ENCODE data around the gene PAQR4.

The PAQR4 gene

DNA sequence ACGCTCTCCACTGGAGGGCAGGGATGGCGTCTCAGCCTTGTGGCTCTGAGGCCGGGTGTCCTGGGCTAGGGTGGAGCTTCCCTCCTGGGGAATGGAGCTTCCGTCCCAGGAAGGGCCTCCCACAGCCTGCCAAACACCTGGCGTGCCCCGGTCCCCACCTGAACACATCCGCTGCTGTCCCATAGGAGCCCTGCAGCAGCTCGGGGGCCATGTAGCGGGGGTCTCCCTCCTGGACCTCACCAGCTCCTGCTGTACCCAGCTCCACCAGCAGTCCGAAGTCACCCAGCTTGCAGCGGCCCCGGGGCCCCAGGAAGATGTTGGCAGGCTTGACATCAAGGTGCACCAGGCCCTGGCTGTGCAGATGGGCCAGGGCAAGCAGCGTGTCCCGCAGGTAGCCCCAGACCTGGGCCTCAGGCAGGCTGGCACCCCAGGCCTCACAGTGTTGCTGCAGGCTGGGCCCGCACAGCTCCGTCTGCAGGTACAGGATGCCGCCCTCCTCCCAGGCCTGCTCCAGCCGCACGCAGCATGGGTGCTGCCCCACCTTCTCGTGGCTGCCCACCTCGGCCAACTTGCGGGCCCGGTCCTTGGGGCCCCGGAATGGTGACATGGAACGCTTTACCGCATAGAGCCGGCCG, 6.1 kb downstream of the PAQR4 start:
- H3K4me3 ChIP-seq (ENCODE audit: low read depth, low read length): no peak overlapping the region
- DNase-seq (ENCODE audit: low read depth): no peak
- no peak for TF ChIP-seq CTCF (IDR thresholded peaks at IDR 0.05; ENCODE audit: low read depth, low read length, missing control alignments)

GRCh38 chr16:2976201-2976600, 7.1 kb downstream of the PAQR4 start:
- H3K4me3 ChIP-seq (ENCODE audit: low read depth, low read length): no peak overlapping the region
- TF ChIP-seq CTCF (IDR thresholded peaks at IDR 0.05; ENCODE audit: low read depth, low read length, missing control alignments): no peak
- DNase-seq (ENCODE audit: low read depth): no peak

DNA sequence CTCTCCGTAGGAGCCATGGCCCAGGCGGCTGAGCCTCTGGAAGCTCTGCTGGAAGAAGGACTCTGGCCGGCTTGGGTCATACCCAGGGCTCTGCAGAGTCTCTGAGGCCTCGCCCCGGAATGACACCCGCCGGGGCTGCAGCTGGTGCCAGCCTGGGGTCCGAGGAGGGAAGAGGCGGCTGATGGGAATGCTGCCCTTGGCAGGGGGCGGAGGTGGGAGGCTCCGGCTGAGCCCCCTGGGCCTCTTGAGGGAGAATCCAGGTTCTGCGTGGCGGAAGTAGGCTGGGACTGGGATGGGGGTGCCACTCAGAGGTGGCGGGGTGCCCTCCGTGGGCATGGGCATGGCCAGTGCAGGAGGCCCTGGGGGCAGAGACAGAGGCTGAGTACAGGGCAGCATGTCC, 7.5 kb downstream of the PAQR4 start:
- no peak overlapping the region for H3K4me3 ChIP-seq (ENCODE audit: low read depth, low read length)
- no peak for DNase-seq (ENCODE audit: low read depth)
- no peak for TF ChIP-seq CTCF (IDR thresholded peaks at IDR 0.05; ENCODE audit: low read depth, low read length, missing control alignments)

DNA sequence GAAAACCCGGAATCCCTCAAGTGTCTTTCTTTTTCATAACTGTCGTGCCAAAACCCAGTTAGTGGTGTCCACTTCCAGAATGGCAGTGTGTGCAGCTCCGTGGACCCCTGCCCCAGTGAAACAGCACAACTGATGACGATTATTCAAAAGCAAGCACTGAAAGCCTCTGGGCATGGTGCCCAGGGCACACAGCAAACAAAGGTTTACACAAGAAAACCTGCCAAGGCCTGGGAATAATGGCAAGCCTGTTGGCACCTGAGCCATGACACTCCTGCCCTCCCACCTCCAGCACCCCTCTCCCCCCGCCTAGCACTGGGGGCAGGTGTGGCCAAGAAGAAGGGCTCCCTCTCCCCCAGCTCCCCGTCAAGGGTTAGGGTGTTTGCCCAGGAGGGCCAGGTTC, 8.3 kb downstream of the PAQR4 start:
- no peak overlapping the region for H3K4me3 ChIP-seq (ENCODE audit: low read depth, low read length)
- TF ChIP-seq CTCF (IDR thresholded peaks at IDR 0.05; ENCODE audit: low read depth, low read length, missing control alignments): no peak
- DNase-seq (ENCODE audit: low read depth): no peak

- TF ChIP-seq CTCF (IDR thresholded peaks at IDR 0.05; ENCODE audit: low read depth, low read length, missing control alignments): no peak
- H3K4me3 ChIP-seq (ENCODE audit: low read depth, low read length): peak overlapping the region; percentile 87
- no peak for DNase-seq (ENCODE audit: low read depth)
Observed at GRCh38 chr16:2979669-2980226, 10.6 kb downstream of the PAQR4 start.

DNA sequence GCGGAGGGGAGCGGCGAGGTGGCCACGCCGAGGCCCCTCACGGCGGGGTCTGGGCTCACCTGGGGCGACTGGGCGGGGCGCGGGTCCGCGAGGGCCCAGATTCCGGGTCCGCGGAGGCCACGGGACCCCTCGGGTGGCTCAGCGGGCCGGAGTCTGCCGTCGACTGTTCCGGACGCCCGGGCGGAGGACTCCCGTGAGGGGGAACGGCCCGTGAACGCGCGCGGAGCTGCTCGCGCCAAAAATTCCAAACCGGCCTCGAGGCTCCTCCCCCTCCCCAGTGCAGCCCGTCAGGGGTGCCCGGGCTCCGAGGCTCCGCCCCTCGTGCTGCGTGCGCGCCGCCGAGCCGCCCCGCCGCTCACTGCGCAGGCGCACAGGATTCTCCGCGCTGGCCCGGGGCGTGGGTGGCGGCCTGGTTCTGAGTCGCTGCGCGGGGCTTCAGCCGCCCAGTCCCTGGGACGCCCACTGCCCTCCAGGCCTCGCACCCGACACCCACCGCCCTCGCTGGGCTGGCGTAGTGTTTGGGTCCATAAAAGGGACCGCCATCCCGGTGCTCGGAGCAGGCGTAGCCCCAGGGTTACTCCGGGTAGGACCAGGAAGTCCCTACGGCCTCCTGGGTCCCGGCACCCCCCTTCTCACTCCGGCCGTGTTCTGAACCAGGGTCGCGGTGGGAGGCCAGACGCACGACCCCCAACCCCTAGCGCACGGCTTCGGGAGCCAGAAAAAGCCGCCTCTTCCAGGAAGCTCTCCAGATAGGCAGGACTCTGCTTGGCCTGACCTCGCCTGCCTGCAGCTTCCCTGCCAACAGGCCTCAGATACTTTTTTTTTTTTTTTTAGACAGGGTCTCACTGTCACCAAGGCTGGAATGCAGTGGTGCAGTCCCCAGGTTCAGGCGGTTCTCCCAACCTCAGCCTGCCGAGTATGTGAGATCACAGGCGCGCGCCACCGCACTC, 11.4 kb downstream of the PAQR4 start, which contains the start of gene PKMYT1:
PKMYT1 (minus strand) TSS at position 220 of the 950 bp plus-strand sequence. CDS start 789 bp downstream, outside the sequence.
- no peak for TF ChIP-seq CTCF (IDR thresholded peaks at IDR 0.05; ENCODE audit: low read depth, low read length, missing control alignments)
- DNase-seq (ENCODE audit: low read depth): peak; percentile 53

More for the DNA sequence above, 11.4 kb downstream of the PAQR4 start, which contains the start of gene PKMYT1:
- H3K4me3 ChIP-seq (ENCODE audit: low read depth, low read length): peak within 1 kb of the TSS; percentile 87
